Epithelial cell of esophagus (primary cell): ENCODE data around the gene FBXO36.
A peak's percentile ranks its signal among the peaks of the same experiment; 100 is the strongest.

Experiments used
- DNase-seq: peaks from one replicate; pipeline ENCODE4 v3.0.0; 2010; ENCODE audit warnings: low read depth
- H3K4me3 ChIP-seq: 2 replicates; pipeline ENCODE4 v1.5.1; 2011; ENCODE audit warnings: mild to moderate bottlenecking, low read length, control low read depth
- CTCF ChIP-seq: IDR thresholded peaks from 2 replicates; pipeline ENCODE4 v1.5.1; 2011; ENCODE audit warnings: low read depth, mild to moderate bottlenecking, low read length, control low read depth, inconsistent platforms; ENCODE audit not compliant: insufficient read depth; ENCODE audit errors: missing control alignments

Gene FBXO36

GRCh38 chr2:229922449-229923386 is at the start of gene FBXO36:
Gene FBXO36, plus strand, starts transcription at chr2:229922503. Its CDS starts 11 bp downstream, at chr2:229922514.
- H3K4me3 ChIP-seq, result peak within 1 kb of the TSS; percentile 78
- DNase-seq, result peak; percentile 88
- TF ChIP-seq CTCF, result no peak

GRCh38 chr2:229873123-229873581 is 49.2 kb upstream of the FBXO36 start:
- no peak for TF ChIP-seq CTCF
- no peak overlapping the region for H3K4me3 ChIP-seq
- DNase-seq, result no peak

GRCh38 chr2:229874647-229875046 is 47.7 kb upstream of the FBXO36 start:
- no peak overlapping the region for H3K4me3 ChIP-seq
- DNase-seq, result no peak
- TF ChIP-seq CTCF, result no peak

GRCh38 chr2:229875549-229875948 is 46.8 kb upstream of the FBXO36 start:
- H3K4me3 ChIP-seq, result no peak overlapping the region
- DNase-seq, result peak; percentile 62
- TF ChIP-seq CTCF, result no peak

GRCh38 chr2:229879191-229879950 is 42.9 kb upstream of the FBXO36 start:
- peak; percentile 51 for DNase-seq
- TF ChIP-seq CTCF, result no peak
- no peak overlapping the region for H3K4me3 ChIP-seq

GRCh38 chr2:229880892-229881586 is 41.3 kb upstream of the FBXO36 start:
- no peak overlapping the region for H3K4me3 ChIP-seq
- TF ChIP-seq CTCF, result no peak
- DNase-seq, result no peak
